ENCODE measurements around the gene RBM19. TPM values are rescaled to one million over a fixed set of nuclear protein-coding genes. Genes with fewer than 3 reads are reported as not detected.
"Not testable (repeated sequence)": the region's sequence is repeated elsewhere in the genome, so short reads cannot be mapped to it uniquely, and the experiment has no call there.

The RBM19 gene
- polyA plus RNA-seq, 4 donors: 23.4 to 43.1 (median 33.5) TPM

DNA sequence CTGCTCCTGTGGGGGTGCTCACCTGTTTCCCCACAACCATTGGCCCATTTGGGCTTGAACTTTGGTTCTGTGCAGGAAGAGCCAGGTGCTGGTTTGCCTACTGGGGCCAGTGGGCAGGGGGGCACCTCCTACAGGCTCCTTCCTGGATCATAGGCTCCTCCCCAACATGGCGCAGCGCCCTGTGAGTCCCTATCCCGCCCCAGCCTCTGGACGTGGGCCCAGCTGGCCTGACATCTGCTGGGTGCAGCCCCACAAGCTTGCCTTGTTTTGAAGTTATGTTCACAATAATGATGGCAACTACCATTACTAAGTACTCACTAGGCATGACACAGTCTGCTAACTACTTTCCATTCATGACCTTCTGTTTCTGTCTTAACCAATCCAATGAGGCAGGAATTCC is 147.8 kb downstream of the RBM19 start:
- no peak for DNase-seq (ENCODE audit: low read depth in 4 of 4, low spot score in 2 of 4)

DNA sequence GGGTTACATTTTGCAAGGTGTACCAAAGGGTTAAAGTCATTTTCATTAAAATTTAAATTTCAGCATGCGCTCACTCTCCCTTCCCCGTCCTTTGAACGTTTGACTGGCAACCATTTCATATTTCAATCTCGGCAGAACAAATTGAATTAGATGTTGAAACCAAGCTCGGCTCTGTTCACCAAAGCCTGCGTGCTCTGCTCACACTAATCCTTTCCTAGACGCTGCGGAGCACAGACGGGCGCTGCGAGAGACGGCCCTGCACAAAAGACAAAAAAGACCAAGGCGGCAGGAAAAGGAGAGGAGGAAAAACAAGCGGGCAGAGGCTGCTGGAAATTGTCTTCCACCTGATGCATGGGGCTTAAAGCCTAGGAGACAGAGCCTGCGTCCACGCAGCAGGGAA is 149.3 kb downstream of the RBM19 start:
- no peak for DNase-seq (ENCODE audit: low read depth in 4 of 4, low spot score in 2 of 4)

DNA sequence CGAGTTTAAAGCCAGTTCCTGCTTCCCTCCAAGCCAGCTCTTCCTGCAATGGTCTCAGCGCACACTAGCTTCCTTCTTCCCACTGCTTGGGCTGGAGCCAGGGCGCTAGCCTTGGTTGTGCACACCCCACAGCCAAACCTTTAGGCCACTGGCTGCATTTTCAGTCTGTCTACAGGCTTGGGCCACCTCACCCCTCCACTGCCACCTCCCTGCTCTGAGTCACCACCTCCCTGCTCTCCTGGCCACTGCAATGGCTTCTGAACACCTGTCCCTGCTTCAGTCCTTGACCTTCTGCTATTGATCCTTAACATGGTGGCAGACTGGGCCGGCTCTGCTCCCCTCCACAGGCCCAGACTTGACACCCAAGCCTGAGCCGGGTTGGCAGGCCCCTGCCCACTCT is 151.1 kb downstream of the RBM19 start:
- DNase-seq (ENCODE audit: low read depth in 4 of 4, low spot score in 2 of 4): no peak

DNA sequence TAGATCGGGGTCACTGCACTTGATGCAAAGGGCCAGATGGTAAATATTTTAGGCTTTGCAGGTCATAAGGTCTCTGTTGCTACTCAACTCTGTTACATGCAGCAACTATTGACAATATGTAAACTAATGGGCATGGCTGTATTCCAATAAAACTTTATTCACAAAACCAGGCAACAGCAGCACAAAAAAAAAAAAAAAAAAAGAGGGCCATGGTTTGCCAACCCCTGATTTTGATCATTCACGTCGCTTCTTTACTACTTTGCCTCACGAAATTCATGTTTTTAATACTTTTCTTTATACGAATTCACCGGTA is 152.9 kb downstream of the RBM19 start:
- DNase-seq (ENCODE audit: low read depth in 4 of 4, low spot score in 2 of 4): no peak

DNA sequence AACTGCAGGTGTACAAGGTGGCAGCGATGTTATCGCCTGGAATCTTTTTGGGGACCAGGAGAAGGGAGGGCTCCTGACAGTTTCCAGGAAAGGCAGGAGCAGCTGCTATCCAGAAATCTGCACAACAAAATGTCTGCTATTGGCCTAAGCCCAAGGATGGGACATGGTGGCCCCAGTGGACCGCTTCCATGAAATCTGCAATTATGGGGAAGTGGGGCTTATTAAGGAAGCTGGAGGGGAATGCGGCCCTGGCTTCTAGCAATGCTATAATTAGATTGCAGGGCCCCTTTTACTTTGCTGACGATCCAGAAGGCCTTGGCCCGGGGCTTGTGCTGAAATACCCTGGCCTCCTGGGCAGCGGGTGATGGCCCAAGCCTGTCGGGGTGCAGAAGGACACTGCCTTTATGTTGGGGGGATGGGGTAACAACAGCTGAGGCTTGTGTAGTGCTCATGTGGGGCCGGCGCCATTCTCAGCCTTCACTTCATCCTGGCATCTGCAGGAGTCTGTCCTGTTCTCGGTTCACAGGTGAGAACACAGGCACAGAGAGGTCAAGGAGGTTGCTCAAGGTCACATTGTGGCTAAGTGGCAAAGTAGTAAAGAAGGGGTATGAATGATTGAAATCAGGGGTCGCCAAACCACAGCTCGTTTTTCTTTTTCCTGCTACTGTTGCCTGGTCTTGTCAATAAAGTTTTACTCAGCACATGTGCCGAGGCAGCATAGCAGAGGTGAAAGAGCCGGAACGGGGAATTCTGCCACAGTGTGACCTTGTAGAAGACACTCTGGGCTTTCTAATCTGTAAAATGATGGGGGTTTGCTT is 153.5 kb downstream of the RBM19 start:
- DNase-seq (ENCODE audit: low read depth in 4 of 4, low spot score in 2 of 4): no peak

DNA sequence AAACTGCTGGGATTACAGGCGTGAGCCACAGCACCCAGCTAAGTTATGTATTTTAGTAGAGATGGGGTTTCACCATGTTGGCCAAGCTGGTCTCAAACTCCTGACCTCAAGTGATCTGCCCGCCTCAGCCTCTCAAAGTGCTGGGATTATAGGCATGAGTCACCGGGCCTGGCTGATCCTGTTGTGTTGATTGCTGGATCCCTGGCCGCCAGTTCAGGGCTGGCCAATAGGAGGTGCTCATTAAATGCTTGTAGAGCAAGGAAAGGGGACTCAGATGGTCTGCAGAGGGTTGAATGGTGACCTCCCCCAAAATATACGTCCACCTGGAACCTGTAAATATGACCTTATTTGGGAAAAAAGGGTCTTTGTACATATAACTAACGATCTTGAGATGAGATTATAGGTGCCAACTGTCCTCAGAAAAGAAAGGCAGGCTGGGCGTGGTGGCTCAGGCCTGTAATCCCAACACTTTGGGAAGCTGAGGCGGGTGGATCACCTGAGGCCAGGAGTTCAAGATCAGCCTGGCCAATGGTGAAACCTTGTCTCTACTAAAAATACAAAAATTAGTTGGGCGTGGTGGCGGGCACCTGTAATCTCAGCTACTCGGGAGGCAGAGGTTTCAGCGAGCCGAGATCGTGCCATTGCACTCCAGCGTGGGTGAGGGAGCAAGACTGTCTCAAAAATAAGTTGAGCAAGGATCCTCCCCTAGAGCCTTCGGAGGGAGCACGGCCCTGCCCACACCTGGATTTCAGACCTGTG is 156.5 kb downstream of the RBM19 start:
- DNase-seq (ENCODE audit: low read depth in 4 of 4, low spot score in 2 of 4): not testable (repeated sequence)

DNA sequence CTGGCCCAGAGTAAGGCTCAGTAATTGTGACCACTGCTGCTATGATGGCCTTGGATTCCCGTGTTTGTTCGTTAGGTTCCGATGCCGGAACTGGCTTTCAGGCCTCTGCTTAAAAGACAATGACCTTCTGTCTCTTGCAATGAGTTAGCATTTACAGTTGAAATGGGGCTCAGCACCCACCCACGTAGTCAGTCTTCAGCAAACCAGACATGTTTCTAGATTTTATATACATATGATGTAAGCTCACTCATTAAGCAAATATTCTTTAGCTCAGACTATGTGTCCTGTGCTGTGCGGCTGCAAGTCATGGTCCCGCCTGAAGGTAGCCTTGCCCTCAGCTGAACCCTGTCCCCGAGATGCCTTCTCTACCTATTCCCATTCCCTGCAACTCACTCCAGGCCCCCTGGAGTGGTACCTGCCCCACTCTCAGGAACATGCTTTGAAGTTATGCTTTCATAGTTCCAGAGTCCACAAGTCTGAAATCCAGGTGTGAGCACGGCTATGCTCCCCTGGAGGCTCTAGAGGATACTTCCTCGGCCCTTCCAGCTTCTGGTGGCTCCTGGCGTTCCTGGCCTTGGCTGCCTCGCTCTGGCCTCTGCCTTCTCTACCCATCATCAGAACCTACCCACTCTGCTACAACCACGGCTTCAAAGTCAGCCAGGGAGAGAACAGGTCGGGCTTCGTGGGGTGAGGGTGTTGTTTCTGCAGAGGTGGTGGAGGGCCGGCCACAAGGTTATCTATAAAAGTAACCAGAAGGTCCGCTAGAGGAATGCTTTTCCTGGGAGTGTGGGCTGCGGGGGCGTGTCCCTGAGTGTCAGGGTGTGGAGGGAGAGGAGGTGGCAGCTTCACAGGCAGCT is 157.8 kb downstream of the RBM19 start:
- DNase-seq (ENCODE audit: low read depth in 4 of 4, low spot score in 2 of 4): no peak

DNA sequence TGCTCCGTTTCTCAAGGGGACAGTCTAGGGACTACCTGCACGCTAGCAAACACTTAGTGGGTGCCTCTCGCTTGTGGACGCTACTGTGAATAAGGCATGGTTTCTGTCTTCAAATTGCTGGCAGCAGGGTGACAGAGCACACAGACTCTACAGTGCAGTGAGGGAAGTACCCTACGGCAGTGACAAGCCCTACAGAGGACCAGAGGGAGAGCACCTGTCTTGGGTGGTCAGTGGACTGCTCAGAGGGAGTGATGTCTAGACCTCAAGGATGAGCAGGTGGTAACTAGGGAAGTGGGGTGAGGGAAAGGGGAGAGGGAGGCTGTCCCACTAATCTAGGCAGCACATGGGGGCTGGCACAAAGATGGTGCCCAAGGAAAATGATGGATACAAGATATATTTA is 160.5 kb downstream of the RBM19 start:
- DNase-seq (ENCODE audit: low read depth in 4 of 4, low spot score in 2 of 4): no peak

DNA sequence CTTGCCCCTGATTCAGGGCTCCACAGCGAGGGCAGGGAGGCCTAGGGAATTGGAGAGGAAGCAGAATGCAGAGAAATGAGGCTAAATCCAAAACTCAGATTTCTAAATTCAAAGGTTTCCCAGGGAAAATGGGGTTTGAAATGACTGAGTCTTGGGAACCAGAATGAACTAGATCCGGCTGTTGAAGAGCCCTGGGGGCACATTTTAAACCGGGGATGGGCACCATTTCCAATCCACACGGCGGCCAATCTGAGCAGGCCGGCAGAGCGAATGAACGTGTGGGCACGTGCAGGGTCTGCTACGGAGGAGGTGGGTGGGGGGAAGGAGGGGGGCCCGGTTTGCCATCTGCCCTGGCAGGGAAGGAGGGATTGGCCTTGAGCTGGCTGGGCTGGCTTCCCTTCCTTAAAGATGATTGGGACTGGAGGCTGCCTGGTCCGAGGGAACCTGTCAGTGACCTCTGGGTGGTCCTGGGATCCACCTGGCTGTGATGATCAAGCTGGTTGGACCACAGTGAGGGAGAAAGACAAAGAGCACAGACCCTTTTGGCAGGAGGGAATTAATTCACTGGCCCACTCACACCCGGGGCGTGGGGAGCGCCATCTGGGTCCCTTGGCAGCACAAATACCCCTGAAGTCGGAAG is 161.0 kb downstream of the RBM19 start:
- no peak for DNase-seq (ENCODE audit: low read depth in 4 of 4, low spot score in 2 of 4)

DNA sequence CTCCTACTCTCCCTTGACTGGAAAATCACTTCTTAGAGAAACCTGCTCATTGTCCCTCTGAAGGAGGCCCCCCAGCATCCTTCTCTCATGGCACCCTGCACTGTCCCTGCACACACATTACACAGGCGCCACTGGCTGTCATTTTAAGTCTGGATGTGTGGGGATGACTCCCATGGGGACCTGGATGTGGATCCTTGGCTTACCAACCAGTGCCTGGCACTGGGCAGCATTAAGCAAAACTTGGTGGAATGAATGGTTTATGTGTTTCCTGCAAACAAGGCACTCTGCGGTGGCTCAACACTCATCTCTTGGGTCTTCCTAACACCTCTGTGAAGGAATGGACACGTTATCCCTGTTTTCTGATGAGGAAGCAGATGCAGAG is 162.4 kb downstream of the RBM19 start:
- DNase-seq (ENCODE audit: low read depth in 4 of 4, low spot score in 2 of 4): no peak

DNA sequence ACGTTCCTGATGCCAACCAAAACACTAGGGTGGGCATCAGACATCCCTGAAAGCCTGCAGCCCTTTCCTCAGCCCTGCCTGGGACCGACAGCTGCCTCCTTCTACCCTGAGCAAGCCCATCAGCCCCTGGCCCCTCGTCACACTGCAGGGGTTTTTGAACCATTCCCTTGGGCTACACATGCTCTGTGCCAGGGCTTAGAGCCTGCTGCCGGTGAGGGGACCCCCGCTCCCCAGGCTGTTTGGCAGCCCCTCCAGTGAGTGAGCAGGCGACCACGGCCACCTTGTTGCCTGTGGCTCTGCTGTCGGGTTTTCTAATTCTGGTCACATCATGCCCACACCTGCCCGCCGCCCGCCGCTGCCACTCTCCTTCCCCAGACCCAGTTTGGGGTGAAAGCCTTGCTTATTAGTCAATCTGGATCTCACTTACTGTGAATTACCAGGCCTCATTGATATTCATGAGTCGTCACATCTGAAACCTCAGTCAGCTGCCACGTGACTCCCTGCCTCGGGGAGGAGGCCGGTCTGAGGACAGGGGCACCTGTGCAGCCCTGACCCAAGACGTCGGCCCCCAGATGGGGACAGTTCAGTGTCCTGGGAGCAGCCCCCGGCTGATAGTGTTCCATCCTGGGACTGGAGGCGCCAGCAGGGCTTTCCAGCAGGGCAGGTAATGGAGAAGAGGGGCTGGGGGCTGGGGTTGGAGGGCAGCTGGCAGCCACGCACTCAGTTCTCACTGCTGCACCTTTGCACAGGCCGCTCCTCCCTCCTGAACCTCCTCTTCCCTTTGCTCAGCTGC is 163.0 kb downstream of the RBM19 start:
- no peak for DNase-seq (ENCODE audit: low read depth in 4 of 4, low spot score in 2 of 4)

DNA sequence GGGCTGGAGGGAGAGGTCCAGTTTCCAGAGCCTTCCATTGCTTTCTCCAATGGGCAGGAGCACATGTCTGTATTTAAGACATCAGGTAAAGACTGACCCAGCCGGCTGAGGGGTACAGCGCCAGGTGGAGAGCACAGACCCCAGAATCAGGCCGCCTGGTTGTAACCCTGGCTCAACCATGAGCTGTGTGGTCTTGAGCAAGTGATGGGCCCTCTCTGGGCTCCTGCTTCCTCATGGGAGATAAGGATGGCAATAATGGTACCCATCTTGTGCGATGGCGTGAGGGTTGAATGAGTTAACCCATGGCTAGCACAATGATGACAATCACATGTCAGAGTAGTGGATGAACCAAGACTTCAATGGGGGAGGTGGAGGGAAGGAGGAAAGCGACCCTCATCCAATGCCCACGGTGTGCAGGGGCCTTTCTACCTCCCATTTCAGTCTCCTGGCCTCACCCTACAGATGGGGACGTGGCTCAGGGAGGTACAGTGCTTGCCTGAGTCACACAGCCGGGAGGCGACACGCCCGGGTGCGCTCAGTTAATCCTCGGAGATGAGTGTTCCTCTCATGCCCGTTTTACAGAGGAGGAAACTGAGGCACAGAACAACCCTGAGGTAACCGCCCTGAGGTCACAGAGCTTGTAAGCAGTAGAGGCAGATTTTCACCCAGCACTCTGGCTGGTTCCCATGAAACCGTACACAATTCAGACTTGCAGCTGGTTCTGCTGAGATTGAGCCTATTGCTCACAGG is 163.9 kb downstream of the RBM19 start:
- no peak for DNase-seq (ENCODE audit: low read depth in 4 of 4, low spot score in 2 of 4)

DNA sequence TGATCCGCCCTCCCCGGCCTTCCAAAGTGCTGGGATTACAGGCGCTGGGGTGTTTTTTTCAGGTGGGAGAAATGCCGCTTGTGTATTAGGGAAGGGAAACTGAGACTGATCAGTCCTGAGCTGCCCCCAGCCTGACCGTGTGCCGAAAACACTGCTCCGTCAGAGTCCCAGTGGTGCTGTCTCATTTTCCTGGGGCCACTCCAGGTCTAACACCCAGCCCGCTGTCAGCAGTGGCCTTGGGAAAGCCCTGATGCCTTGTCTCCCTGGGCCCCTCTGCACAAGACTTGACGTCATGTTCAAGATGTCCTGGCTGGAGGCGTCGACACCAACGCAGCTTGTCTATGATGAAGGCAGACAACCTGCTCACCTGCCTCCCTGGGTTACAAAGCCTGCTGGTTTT is 165.9 kb downstream of the RBM19 start:
- DNase-seq (ENCODE audit: low read depth in 4 of 4, low spot score in 2 of 4): no peak

DNA sequence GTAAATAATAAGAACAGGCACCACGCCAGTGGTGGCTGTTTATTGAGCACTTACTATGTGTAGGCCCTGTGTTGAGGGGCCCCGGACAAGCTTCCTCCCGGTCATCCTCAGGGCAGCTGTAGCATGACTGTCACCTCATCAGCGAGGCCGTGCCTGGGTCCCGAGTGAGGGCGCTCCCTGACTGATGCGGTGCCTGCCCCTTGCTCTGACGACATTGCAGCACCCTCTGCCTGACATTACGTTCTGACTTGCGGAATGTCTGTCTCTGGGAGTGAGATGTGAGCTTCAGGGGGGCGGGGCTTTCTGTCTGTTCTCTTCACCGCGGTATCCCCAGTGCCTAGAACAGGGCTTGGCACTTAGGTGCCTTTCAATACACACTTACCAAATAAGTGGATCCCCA is 167.6 kb downstream of the RBM19 start:
- DNase-seq (ENCODE audit: low read depth in 4 of 4, low spot score in 2 of 4): no peak

DNA sequence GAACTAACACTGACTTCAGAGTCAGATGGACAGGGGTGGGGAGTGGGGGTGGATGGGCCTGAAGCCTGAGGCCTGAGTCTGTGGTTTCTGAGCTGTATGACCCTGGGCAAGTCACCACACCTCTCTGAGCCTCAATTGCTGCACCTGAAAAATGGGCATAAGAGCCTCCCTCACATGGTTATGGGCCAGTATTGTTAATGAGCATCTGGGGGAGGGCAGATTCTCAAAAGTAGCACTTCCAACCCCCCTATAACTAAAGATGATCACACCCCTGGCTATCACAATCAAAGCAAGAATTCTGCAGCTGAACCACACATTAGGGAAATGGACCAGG is 168.6 kb downstream of the RBM19 start:
- no peak for DNase-seq (ENCODE audit: low read depth in 4 of 4, low spot score in 2 of 4)

DNA sequence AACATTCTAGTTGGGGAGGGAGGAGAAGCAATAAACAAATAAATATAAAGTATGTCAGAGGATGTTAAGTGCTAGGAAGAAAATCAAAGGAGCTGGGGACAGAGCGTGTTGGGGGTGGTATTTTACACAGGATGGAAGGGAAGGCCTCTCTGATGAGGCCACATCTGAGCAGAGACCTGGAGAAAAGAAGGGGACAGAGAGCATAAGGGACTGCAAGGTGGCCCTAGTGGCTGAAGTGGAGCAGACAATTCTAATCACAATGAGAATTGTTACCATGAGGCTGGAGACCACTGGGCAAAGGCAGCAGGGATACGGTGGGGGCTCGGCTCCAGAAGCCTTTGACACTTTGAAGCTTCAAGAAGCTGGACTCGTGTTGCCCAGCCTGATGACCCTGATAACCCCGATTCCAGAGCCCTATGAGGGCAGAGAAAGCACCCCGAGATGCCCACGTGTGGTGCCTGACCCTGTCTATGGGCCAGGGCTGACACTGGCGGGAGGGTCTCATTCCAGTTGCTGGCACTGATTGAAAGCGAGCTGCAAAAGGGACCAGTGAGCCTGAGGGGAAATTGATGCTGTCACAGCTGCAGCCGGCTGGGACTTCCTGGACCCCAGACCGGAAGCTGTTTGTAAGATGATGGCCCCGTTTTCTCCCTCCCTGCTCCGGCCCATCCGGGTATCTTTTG is 169.1 kb downstream of the RBM19 start:
- DNase-seq (ENCODE audit: low read depth in 4 of 4, low spot score in 2 of 4): no peak

DNA sequence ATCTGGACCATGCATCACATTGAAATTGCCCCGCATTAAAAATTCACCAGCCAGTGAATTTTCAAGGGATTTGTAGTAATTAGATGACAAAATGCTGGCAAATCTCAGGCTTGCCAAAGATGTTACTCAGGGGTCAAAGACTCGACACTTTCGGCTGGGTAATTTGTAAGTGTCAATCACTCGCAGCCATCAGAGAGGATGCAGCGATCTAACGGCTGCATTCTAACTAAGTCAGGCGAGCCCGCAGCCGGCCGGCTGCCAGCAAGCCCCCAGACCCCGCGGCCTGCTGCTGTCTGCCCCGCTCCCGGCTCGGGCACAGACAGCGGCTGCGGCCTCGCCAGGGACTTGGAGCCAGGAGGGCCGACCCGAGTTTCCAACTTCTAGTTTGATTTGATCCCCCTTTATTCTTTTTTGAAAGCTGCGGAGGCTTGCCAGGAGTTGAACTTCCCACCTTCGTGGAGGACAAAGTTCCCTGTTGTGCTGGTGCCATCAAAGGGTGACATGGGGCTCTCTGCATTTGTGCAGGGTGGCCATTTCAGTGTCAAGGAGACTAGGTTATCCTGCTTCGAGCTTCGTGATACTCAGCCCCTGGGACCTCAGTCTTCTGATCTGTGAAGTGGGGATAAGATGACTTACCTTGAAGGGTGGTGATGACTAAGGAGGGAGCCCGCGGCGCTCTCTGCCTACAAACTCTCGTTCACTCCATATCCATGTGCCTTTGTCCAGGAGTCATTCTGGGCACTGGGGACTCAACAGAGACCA is 169.9 kb downstream of the RBM19 start:
- DNase-seq (ENCODE audit: low read depth in 4 of 4, low spot score in 2 of 4): no peak

DNA sequence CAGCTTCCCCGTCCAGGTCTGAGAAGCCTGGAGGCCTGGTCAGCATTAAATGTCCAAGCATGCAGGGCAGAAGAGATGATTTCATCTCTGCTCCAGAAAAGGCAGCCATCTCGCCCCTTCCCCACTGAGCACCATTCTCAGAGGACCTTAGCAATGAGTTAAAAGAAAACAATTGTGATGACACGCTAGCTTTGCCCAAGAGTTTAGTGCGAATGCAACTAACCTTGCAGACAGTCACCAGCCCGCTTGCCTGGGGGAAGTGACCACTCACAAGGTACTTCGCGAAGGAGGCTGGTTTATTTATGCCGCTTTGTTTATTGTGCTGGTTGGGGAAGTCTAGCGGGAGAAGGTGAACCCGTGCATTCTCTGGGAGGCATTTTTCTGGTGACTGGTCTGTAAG is 170.7 kb downstream of the RBM19 start:
- DNase-seq (ENCODE audit: low read depth in 4 of 4, low spot score in 2 of 4): no peak
